Activated naive CD4-positive, alpha-beta T cell (primary cell): ENCODE data around the gene SLC30A10.
"Not testable (repeated sequence)": the region's sequence is repeated elsewhere in the genome, so short reads cannot be mapped to it uniquely, and the experiment has no call there.

Source experiments
- DNase-seq, 4 experiments: peaks; one replicate each; lab custom pipeline; 2025; lab: John Stamatoyannopoulos, UW

The SLC30A10 gene

DNA sequence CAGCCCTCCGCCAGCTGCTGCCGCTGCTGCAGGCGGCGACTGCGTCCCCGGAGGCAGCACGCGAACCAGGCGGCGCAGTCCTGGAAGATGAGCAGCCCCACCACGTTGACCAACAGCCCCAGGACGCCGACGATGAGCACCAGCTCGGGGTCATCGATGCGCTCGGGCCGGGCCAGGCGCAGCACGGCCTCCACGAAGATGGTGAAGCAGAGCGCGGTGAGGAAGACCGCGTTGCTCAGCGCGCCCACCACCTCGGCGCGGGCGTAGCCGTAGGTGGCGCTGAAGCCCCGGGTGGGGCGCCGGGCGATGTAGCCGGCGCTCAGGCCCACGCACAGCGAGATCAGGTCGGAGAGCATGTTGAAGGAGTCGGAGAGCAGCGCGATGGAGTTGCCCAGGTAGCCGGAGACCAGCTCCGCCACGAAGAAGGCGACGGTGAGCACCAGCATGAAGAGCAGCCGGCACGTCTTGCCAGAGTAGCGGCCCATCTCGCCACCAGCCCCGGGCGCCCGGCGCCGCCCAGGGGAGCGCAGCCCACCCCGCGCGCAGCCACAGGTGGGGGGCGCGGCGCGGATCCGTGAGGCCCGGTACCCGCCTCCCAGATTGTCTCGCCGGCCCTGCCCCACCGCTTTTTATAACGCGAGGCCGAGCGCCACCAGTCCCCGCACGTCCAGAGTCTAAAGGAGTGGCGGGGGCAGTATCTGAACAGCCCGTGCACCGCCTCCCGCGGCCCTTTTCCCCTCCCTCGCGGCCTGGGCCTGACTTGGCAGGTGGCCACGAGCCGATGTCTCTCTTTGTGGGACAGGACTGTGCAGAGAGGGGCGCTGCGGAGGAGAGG lies at the start of gene SLC30A10:
TSS of gene SLC30A10 (minus strand) at position 602 of the 835 bp plus-strand sequence. CDS start at position 485, 117 bp downstream.
- DNase-seq, result no peak

DNA sequence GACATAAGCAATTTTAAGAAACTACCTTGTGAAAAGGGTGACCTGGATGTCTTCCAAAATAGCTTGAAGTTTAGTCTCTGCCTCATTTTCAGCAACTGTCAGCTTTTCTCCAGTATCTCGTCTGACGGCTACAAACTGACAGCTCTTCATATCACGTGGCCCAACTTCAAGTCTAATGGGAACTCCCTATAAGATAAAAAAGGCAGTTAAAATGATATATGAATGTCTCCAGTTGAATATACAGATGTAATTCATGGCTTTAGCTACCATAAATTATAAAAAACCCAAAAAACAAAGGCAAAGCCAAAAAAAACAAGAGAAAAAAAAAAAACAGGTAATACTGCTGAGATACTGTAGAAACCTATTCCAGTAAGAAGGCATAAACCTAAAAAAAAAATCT lies 44.9 kb upstream of the SLC30A10 start:
- DNase-seq, result no peak

DNA sequence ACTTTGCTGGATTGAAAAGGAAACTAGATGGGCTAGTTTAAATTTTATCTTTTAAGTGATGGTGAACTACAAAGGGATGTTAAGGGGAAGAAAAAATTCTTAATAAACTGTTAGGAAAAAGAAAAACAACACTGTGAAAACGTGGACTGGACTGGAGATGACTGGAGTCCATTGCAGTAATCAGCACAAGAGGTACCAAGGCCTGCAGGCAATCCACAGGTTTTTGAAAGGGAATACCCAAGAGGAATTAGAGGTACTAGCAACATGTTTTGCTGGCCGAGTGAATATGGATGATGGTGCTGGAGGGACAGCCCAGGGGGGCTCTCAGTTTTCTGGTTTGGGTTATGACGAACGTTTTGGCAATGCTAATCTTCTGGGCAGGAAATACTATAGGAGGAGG lies 39.0 kb upstream of the SLC30A10 start:
- no peak for DNase-seq

DNA sequence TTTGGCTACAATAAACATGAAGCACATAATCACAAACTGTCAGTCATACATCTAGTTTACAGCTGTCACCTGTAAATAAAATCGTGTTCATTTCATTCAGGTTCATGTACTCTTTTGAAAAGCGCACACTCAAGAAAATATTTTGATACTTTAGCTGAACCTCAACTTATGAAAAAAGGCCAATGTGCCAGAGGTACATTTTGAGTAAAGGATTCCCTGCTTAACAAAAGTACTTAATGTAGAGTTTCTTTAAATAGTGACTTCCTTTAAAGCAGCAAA lies 37.7 kb upstream of the SLC30A10 start:
- DNase-seq, result no peak

DNA sequence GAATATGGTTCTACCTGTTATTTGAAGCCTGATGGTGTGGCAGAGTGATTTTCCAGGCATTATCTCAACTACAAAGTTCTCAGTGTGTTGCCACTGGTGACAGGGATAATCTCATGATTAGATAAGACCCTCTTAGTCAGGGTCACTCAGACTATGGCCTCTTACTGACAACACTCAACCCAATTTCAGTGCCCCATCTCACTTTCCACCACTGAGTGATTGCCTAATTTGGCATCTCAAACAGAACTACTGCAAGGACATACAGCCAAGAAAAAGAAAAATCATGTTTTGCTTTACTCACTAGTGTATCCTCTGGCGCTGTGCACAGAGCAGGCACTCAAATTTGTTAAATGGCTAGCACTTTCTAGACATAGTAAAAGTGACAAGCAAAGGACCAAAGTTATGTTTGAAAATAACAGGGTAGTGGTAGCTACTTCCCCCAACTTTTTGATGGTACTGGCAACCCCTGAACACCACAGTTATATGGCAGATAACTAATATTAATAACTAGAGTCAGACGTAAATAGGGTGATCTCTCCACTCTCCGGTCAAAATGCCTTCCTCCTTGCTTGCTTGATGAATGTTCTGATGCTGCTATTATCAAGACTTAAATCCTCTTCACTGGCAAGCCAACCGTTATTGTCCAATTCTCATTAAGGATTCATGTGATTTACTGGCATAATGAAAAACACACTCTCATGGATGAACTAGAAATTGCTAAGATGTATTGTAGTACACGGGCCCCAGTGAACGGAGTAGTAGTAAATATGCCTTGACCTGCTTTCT lies 37.1 kb upstream of the SLC30A10 start:
- no peak for DNase-seq

DNA sequence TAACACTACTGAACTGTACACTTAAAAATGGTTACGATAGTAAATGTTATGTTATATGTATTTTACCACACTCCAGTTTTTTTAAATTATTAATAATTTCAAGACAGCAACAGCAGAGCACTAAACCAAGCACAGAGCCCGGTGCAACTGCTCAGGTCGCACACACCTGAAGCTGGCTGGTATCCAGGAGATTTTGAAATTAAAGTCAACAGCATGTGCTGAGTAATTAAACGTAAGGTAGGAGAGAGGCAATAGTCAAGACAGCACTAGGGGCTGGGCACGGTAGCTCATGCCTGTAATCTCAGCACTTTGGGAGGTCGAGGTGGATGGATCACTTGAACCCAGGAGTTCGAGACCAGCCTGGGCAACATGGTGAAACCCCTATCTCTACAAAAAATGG lies 35.1 kb upstream of the SLC30A10 start:
- no peak for DNase-seq

DNA sequence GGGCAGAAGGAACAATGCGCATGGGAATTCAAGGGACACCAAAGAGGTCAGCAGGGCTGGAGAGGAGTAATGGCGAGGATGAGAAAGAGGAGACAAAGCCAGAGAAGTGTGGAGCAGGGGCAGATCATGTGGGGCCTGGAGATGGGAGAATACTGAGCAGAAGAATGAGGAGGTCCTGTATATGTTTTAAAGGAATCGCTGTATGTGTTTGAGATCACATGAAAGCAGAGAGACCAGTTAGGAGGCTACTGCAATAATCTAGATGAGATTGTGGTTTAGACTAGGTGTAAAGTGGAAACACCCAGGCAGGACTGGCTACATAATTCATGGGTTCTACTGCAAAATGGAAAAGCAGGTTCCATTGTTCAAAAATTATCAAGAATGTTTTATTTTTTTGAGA lies 33.3 kb upstream of the SLC30A10 start:
- no peak for DNase-seq

DNA sequence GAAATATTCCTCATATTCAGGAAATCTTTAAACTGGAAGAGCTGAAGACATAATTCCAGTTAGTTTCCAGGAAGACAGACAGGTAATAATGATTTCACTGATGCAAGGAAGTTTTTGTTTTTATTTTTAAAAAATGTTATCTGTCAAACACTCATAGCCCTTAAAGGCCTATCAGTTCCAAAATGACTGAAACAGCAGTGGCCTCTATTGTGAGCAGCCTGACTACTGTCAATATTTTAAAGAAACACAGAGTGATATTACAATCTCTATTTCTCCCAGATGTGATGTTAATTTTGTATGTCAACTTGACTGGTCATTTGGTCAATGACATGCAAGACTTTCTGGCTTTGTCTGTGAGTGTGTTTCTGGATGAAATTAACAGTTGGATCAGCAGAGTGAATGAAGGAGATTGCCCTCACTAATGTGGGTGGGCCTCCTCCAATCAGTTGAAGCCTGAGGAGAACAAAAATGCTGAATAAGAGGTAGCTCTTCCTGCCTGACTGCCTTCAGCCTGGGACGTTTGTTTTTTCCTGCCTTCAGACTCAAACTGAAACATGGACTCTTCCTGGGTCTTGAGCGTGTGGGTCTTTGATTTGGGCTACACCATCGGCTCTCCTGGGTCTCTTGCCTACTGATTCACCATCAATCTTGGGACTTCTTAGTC lies 31.3 kb upstream of the SLC30A10 start:
- DNase-seq, result no peak

DNA sequence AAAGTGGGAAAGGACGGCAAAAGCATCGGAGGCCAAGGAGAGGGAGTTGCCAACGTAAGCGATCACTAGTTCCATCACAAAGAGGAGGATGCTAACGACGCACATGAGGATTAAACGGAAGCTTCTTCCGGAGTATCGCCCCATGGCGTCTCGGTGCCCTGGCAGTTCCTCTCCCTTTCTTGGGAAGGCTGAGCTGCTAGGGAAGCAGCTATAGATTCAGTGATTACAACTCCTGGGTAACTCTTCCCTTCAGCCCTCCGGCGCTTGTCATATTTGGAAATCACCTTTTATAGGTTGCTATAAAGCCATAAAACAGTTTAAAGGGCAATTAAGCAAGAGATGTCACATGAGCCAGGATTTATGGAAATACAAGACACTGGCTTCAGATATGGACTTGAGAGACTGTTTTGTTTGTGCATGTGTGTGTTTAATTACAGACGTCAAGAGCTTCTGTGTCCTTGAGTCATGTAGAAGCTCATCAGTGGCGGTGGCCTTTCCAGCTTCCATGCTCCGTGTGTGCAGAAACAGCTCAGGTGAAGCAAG lies 30.6 kb upstream of the SLC30A10 start:
- DNase-seq, result no peak

DNA sequence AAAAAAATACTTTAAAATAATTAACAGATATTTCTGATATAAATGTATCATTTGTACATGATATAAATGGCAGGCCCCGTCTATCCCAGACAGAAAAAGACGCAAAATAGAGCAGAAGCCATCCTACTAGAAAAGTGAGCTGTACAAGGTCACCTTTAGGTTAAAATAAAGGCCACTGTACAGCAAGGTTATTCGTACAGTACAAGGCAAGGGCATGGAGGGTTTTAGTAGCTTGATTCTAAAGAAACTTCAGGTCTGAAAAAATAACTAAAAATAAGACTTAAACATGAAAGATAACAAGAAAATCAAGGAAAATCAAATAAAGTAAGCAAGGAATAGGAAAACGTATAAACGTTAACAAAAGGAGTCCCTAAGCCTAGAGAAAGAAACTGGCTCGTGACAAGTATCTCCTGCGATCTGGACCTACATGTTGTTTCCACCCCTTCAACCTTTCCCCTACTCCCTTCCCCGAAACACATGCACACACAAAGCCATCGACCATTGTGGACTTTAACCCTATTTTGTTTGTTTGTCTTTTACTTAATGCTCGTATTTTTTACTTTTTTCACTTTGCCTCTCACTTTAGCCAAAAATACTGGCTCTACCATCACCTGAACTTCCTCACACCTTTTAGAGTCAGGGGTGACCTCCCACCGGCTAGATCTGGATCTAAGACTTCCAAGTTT lies 26.5 kb upstream of the SLC30A10 start:
- no peak for DNase-seq

DNA sequence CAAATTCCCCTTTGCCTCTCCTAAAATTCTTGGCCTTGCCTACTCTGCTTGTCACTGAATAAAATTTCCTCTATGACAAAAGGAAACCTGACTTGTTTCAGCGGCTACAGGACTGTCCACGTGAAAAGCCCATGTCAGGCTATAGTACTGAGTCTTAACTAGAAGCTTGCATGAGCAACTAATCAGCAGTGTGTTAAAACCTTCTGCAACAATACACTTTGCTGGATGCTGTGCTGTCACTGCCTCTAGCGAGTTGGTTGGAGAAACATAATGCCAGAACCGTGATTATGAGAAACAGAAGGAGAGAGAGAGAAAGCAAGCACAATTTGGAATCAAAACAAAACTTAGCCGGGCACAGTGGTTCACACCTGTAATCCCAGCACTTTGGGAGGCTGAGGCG lies 25.7 kb upstream of the SLC30A10 start:
- no peak for DNase-seq

DNA sequence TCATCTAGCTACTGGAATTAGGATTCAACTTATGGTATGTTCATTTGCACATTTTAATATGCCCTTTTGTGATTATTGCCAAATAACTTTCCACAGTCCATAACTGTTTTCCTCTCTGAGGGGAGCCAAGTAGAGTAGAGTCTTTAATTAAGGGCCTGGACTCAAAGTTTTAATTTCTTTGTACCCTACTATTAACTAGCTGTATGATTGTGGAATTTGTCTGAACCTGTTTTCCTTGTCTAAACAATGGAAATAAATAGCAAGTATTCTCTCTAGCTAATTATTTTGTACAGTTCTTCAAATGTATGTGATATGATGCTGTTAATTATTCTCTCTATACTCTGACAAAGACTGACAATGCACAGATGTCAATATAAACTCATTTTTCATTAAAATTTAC lies 24.0 kb upstream of the SLC30A10 start:
- DNase-seq, result no peak

DNA sequence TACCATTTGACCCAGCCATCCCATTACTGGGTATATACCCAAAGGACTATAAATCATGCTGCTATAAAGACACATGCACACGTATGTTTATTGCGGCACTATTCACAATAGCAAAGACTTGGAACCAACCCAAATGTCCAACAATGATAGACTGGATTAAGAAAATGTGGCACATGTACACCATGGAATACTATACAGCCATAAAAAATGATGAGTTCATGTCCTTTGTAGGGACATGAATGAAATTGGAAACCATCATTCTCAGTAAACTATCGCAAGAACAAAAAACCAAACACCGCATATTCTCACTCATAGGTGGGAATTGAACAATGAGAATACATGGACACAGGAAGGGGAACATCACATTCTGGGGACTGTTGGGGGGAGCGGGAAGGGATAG lies 20.9 kb upstream of the SLC30A10 start:
- not testable (repeated sequence) for DNase-seq

DNA sequence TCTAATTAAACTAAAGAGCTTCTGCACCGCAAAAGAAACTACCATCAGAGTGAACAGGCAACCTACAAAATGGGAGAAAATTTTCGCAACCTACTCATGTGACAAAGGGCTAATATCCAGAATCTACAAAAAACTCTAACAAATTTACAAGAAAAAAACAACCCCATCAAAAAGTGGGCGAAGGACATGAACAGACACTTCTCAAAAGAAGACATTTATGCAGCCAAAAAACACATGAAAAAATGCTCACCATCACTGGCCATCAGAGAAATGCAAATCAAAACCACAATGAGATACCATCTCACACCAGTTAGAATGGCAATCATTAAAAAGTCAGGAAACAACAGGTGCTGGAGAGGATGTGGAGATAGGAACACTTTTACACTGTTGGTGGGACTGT lies 20.4 kb upstream of the SLC30A10 start:
- DNase-seq, result not testable (repeated sequence)

DNA sequence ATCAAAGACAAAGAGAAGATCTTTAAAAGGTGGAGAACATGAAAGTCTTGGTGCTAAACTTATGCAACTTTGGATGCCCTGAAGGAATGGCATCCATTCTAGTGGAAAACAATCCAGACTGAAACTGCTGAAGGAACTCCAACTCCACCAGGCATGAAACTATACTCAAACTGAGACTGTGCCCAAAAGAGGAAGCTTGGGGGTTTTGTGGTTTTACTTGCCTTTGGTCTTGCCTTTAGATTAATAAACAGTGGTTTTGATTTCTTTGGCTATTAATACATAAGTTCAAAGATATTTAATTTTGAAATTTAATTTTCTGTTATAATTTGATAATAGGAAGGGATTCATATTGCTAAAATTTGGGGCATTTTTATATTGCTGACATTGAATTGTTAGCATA lies 17.4 kb upstream of the SLC30A10 start:
- DNase-seq, result no peak

DNA sequence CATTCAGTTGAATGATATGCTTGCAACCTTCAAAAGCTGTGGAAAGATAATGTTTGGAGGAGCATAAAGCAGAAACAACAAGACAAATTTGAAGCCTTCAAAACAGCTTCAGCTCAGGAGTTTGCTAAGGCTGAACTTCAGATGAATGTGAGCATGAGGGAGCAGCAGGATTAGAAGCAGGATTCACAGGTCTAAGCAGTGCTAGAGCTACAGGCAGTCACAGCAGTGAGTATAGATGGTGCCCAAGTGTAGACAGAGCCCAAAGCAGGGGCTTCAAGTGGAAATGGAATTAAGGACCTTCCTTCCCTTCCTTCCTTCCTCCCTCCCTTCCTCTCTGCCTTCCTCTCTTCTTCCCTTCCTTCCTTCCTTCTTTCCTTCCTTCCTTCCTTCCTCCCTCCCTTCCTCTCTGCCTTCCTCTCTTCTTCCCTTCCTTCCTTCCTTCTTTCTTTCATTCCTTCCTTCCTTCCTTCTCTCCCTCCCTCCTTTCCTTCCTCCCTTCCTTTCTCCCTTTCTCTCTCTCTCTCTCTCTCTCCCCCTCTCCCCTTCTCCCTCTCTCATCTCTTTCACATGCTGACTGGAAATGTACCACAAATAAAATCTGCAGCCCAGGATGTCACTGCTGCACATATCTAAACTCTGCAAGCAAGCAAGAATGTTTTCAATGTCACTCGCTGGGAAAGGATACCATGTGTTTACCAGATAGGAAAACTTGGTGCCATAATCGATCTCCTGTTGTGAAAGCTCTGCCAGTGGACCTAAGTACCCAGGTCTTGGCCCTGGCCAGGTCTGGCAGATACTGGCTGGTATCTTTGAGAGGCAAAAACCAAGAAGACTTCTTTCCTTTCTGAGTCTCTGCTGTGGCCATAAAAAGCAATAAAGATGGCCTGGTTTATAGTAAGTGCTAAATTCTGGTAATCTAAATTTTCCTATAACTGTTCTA lies 13.1 kb upstream of the SLC30A10 start:
- no peak for DNase-seq

DNA sequence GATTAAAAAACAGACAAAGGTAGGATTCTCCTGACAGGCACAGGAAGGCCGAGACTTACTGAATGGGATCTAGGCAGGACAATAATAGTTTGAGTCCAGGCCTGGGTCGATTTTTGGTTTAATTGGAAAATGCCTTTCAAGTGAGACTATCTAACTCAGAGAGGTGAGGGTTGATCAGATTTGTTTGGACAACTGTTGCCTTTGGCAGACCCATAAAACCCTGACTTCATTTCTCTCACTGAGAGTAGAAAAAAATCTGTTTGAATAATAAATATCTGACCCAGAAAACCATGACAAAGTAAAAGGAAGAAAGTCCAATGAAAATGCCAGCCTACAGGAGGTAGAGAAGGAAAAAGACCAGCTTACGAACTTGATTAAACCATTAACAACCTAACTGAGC lies 12.3 kb upstream of the SLC30A10 start:
- DNase-seq, result no peak

DNA sequence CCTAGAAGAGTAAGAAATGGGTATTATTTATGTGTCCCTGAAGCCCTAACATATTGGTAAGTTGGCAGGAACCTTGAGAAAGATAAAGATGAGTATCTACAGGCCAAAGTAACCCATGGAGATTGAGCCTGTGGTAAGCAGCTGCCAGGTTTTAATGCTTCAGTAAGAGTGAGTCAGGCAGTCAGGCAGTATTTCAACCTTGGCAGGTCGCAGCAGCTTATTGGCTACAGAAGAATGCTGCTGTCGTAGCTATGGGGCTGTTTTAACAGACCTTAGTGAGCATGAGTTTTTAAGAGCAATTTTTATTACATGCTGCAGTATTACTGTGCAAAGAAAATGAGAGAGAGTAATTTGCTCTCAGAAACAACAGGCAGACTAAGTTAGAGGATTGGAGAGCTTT lies 10.3 kb upstream of the SLC30A10 start:
- no peak for DNase-seq

DNA sequence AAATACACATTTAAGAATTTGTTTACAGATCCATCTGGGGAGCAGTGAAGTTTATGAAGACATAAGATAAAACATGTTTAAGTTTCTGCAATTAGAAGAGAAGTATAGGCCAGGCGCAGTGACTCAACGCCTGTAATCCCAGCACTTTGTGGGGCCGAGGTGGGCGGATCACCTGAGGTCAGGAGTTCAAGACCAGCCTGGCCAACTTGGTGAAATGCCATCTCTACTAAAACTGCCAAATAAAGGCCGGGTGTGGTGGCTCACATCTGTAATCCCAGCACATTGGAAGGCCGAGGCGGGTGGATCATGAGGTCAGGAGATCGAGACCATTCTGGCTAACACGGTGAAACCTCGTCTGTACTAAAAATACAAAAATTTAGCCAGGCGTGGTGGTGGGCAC lies 5.4 kb upstream of the SLC30A10 start:
- DNase-seq, result not testable (repeated sequence)

DNA sequence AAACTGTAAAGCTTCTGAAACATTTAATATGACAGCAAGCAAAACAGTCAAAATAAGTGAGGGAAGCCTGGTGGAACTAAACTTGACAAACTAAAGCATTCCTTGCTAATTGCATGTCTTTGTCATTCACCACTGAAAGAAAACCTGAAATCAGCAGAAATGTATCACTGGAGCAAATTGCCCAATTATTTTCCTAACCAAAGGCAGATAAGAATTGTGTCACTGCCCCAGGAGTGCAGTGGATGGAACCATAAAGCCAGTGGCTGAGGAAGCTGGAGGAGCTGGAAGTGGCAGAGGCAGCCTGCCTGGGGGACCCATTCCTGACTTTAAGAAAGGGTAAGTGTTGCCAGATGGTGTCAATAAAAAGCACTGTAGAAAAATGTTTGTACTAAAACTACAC lies 2.7 kb upstream of the SLC30A10 start:
- no peak for DNase-seq

DNA sequence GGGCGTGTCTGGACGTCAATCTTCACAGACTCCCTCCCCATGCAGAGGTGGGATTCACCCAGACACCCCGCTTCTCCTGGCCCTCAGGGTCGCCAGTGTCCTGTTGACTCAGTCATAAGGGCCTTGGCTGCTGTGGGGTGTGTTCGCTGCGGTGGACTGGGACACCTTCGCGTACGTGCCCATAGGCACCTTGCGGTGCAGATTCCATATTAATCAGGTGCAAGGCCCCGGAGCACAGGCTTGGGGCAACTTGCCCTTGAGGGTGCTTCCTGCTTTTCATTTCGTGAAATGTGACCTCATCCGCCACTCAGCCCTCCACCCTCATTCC lies 398 bp upstream of the SLC30A10 start:
- no peak for DNase-seq
